IPS-20b (cell line): ENCODE results near the gene PPARA.

Source experiments
- H3K27ac ChIP-seq: one replicate; pipeline ENCODE4 v1.5.1; 2013; ENCODE audit warnings: low read length
- H3K27me3 ChIP-seq: 2 replicates; pipeline ENCODE4 v1.6.1; 2013; ENCODE audit warnings: mild to moderate bottlenecking, low read length, inconsistent platforms; ENCODE audit not compliant: insufficient read depth
- H3K36me3 ChIP-seq: 2 replicates; pipeline ENCODE4 v1.6.1; 2013; ENCODE audit warnings: low read depth, mild to moderate bottlenecking, inconsistent platforms, low read length, moderate library complexity; ENCODE audit not compliant: insufficient read depth
- H3K4me1 ChIP-seq: 2 replicates; pipeline ENCODE4 v1.6.1; 2013; ENCODE audit warnings: mild to moderate bottlenecking, control low read depth, inconsistent platforms, low read length, moderate library complexity; ENCODE audit not compliant: insufficient read depth
- H3K4me3 ChIP-seq: 2 replicates; pipeline ENCODE4 v1.5.1; 2013; ENCODE audit warnings: mild to moderate bottlenecking, low read length, inconsistent platforms
- H3K9ac ChIP-seq: 2 replicates; pipeline ENCODE4 v1.6.1; 2013; ENCODE audit warnings: low read depth, mild to moderate bottlenecking, inconsistent platforms, low read length, moderate library complexity
- H3K9me3 ChIP-seq: 2 replicates; pipeline ENCODE4 v1.6.1; 2013; ENCODE audit warnings: mild to moderate bottlenecking, low read depth, low read length, inconsistent platforms; ENCODE audit not compliant: insufficient read depth

The PPARA gene

DNA sequence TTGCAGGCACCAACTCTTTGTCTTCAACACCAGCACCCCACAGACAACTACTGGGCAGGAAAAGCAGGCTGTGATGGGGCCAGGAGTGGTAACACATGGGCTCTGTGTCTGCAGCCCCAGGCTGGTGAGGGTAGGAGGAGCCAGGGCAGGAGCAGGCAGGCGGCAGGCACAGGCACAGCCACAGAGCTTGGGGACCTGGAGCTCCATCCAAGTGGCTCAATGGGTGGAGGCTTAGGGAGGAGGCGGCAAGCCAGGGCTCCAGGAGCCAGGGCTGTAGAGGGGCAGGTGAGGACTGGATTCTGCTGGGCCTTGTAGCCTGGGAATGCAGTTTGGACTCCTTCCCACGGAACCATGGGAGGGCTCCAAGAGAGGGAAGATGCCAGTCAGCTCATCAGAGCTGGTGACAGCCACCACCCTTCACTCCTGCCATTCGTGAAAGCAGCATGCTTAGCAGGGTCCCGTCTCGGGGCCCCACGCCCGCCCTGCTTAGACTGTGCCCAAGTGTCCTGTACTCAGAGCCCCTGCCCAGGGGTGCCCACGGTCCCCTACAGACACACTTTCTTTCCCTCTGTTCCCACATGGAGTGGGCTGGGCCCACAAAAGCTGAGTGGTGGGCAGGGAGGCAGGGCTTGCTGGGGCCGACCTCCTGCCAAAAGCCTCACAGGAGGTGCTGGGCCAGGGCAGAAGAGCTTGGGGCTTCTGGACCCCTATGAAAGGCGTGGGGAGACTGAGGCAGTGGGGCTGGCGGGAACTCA is 129.9 kb downstream of the PPARA start:
- no peak overlapping the region for H3K27ac ChIP-seq
- H3K9ac ChIP-seq = no peak overlapping the region
- no peaks in the 10 kb centered on the region for H3K4me1 ChIP-seq
- H3K4me3 ChIP-seq = no peak overlapping the region
- no peaks in the 10 kb centered on the region for H3K9me3 ChIP-seq
- H3K27me3 ChIP-seq = no peaks in the 10 kb centered on the region
- peaks cover 72% of the 10 kb centered on the region for H3K36me3 ChIP-seq

DNA sequence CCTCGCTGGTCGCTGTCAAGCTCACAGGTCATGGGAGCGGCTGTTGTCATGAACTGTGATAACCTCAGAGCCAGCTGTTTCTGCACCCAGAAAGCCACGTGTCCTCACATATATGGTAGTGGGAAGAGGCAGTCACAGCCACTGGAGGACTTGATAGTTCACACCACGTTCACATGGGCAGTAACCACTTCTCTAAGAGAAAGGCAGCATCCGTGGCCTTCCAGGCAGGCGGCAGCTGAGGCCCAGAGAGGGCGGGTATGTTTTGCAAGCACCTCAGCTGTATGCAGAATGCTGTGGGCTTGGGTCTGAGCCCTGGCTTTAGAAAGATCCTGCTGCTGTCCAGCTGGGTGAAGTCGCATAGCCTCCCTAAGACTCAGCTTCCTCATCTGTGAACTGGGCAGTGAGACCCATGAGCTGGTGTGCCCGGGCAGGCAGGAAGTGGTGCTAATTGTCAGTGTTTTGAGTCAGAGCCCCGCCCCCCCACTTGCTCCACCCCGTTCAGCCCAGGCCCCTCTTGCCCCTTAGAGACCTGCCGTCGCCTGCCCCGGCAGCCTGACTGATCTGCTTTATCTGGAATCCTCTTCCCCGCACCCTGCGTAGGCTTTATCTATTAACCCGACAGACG is 130.8 kb downstream of the PPARA start:
- no peaks in the 10 kb centered on the region for H3K4me1 ChIP-seq
- H3K36me3 ChIP-seq = peaks cover 70% of the 10 kb centered on the region
- H3K27ac ChIP-seq = no peak overlapping the region
- no peaks in the 10 kb centered on the region for H3K9me3 ChIP-seq
- H3K4me3 ChIP-seq = no peak overlapping the region
- no peaks in the 10 kb centered on the region for H3K27me3 ChIP-seq
- H3K9ac ChIP-seq = no peak overlapping the region

DNA sequence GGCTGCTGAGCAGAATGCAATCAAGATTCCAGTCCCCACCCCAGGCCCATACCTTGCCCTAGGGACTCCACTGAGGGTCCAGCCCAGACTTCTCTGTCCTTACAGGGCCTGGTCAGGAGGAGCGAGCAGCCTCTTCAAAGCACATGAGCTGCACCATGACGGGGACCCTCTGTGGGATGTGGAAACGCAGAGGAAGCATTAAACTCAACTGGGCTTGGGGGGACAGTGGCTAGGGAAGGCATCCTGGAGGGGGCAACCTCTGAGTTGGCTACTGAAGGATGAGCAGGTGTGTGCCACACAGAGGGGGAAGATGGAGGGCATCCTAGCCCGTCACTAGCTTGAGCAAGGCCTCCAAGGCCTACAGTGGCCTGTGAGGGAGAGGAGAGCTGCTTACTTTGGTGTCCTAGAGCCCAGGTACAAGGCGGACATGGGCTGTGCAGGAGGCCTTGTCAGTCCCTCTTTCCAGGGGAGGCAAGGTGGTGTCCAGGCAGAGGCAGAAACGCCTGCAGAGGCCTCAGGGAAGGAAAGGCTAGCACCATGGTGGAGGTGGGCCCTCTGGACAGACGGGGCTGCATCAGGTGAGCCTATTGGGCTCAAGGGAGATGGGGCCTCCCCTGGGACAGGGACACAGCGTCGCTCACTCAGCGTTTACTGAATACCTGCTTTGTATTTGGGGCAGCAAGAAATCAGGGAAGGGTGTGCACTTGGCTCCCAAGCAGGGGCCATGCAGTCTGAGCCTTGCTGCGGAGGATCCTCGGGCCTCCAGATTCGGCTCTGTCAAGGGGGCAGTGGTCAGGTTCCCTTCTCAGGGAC is 131.7 kb downstream of the PPARA start:
- Histone ChIP-seq H3K27ac (no peak overlapping the region), H3K27me3 (no peaks in the 10 kb centered on the region), H3K4me1 (no peaks in the 10 kb centered on the region), H3K36me3 (peaks cover 66% of the 10 kb centered on the region), H3K9ac (no peak overlapping the region), H3K9me3 (no peaks in the 10 kb centered on the region), H3K4me3 (no peak overlapping the region)

DNA sequence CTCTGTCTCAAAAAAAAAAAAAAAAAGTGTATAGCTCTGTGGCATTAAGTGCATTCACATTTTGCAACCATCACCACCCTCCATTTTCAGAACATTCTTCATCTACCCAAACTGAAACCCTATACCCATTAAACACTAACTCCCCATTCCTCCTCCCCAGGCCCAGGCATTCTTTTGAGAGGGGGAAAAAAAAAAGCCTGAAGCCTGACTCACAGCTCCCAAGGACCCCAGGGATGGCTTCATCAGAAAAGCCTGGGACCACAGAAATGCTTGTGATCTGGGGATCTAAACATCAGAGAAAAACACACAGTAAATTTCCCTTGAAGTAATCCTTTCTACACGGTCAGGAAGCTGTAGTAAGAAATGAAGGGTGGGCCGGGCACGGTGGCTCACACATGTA is 135.7 kb downstream of the PPARA start:
- Histone ChIP-seq H3K4me1 (no peaks in the 10 kb centered on the region), H3K27ac (no peak overlapping the region), H3K36me3 (peaks cover 37% of the 10 kb centered on the region)

DNA sequence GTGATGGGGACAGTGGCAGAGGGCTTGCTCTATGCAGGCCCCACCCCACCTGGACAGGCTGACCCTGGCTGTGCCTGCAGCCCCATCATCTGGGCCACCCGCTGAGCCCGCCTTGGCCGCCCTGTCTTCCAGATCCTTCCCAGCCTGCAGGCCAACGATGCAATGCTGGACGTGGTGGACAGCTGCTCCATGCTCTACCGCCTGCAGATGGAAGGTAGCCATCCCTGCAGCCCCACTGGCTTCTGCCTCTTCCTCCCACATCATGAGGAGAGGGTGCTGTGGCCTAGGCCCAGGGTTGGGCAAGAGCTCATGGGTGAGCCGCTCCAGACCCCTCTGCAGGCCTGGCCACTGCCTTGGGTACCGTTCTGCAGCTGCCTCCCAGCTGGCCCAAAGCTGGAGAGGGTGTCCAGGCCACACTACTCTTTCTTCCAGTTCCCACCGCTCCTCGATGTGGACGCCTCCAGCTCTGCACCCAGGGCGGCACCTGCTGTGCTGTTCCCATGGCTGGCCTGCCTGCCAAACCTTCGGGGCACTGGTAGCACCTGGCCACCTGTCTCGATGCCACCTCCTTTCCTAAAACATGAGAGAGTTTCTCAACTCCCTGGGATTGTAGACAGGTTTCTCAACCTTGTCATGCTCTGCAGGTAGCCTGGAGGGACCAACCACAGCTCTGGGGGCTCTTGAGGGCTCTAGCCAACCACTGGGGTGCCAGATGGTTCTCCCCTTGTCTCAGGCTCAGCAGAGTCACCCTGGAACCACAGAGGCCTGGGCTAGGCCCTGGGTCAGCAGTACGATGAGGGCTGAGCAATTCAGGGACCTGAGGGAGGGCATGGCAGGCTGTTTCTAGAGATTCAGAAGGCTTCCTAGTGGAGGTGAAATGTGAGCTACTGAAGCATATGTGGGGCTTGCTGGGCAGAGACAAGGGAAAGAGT is 136.9 kb downstream of the PPARA start:
- no peak overlapping the region for H3K9ac ChIP-seq
- H3K36me3 ChIP-seq = peaks cover 30% of the 10 kb centered on the region; the same call in 1 of the 2 replicates
- no peaks in the 10 kb centered on the region for H3K9me3 ChIP-seq
- H3K27me3 ChIP-seq = no peaks in the 10 kb centered on the region
- no peak overlapping the region for H3K4me3 ChIP-seq
- no peaks in the 10 kb centered on the region for H3K4me1 ChIP-seq
- no peak overlapping the region for H3K27ac ChIP-seq

More for the DNA sequence above, 135.7 kb downstream of the PPARA start:
- Histone ChIP-seq H3K9me3 (no peaks in the 10 kb centered on the region), H3K9ac (no peak overlapping the region), H3K27me3 (no peaks in the 10 kb centered on the region), H3K4me3 (no peak overlapping the region)

DNA sequence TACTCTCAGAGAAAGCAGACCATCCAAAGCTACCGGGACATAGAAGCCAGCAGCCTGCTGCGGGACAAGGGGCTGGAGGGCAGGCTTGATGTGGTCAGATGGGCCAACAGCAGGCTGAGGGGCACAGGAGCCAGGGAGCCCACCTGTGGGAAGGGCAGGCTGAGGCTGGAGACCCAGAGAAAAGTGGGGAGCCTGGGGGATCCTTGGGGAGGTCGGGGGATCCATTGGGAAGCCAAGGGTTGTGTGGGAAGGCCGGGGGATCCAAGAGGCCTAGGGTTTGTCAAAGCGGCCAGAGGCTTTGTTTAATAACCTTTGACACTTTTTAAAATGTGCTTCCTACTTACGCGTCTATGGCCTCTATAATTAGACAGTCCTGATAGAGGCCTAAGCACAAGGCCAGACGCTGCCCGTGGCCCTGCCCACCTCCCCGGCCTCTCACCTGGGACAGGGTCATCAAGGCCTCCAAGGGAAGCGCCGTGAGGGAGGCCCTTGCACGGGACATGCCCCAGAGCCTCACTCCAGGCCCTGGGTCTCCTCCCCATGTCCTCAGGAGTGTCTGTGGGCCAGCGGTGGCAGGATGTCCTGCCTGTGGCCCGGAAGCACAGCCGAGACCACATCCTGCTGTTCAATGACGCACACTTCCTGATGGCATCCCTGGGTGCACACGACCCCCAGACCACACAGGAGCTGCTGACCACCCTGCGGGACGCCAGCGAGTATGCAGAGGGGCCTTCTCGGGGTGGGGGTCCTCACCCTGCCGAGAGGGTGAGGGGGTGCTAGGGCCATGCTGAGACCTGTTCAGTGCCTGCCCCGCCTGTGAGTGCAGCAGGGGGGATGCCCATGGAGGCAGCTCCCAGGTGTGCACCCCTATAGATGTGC is 137.8 kb downstream of the PPARA start:
- H3K27me3 ChIP-seq = no peaks in the 10 kb centered on the region
- H3K36me3 ChIP-seq = peaks cover 32% of the 10 kb centered on the region; the same call in 1 of the 2 replicates
- no peak overlapping the region for H3K27ac ChIP-seq
- no peak overlapping the region for H3K4me3 ChIP-seq
- H3K9ac ChIP-seq = no peak overlapping the region
- H3K9me3 ChIP-seq = no peaks in the 10 kb centered on the region
- no peaks in the 10 kb centered on the region for H3K4me1 ChIP-seq

DNA sequence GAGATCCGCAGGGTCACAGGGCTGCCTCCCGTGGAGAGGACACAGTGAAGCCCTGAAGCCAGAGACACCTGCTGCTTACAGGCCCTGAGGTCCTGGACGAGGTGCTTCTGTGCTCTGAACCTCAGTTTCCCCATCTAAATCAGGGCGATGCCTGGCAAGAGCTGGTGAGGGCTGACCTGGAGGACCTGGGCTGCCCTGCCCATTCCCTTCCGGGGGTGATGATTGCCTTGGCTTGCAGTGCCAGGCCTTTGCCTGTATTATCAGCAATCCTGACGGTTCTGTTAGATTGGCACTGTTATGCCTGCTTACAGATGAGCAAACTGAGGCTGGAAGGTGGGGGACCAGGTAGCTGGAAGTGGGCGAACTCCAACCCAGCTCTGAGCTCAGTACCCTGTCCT is 138.5 kb downstream of the PPARA start:
- no peak overlapping the region for H3K9ac ChIP-seq
- no peaks in the 10 kb centered on the region for H3K27me3 ChIP-seq
- H3K36me3 ChIP-seq = peaks cover 32% of the 10 kb centered on the region; the same call in 1 of the 2 replicates
- no peak overlapping the region for H3K27ac ChIP-seq
- no peaks in the 10 kb centered on the region for H3K4me1 ChIP-seq
- no peaks in the 10 kb centered on the region for H3K9me3 ChIP-seq
- H3K4me3 ChIP-seq = no peak overlapping the region

DNA sequence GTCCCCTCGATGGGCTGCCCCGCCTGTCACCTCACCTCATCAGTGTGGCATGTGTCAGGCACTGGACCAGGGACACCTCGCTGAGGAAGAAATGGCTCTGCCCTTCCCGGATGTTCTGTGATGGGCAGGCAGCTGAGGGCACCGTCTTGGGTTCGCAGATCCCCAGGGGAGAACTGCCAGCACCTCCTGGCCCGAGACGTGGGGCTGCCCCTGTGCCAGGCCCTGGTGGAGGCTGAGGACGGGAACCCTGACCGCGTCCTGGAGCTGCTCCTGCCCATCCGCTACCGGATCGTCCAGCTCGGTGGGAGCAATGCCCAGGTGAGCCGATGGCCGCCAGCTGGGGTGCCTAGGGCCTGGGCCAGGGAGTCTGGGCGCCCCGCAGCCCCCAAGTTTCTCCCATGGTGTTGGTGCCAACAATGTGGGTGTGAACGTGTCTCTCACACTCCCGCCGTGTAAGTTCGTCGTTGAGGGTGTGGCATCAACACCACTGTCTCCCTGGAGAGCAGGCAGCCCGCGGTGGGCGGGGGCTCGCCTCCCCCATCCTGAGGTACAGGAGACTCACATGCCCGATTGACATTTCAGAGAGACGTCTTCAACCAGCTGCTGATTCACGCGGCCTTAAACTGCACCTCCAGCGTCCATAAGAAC is 139.0 kb downstream of the PPARA start:
- Histone ChIP-seq H3K36me3 (peaks cover 26% of the 10 kb centered on the region; the same call in 1 of the 2 replicates), H3K9ac (no peak overlapping the region), H3K4me3 (no peak overlapping the region), H3K4me1 (no peaks in the 10 kb centered on the region), H3K27ac (no peak overlapping the region), H3K9me3 (no peaks in the 10 kb centered on the region), H3K27me3 (no peaks in the 10 kb centered on the region)

DNA sequence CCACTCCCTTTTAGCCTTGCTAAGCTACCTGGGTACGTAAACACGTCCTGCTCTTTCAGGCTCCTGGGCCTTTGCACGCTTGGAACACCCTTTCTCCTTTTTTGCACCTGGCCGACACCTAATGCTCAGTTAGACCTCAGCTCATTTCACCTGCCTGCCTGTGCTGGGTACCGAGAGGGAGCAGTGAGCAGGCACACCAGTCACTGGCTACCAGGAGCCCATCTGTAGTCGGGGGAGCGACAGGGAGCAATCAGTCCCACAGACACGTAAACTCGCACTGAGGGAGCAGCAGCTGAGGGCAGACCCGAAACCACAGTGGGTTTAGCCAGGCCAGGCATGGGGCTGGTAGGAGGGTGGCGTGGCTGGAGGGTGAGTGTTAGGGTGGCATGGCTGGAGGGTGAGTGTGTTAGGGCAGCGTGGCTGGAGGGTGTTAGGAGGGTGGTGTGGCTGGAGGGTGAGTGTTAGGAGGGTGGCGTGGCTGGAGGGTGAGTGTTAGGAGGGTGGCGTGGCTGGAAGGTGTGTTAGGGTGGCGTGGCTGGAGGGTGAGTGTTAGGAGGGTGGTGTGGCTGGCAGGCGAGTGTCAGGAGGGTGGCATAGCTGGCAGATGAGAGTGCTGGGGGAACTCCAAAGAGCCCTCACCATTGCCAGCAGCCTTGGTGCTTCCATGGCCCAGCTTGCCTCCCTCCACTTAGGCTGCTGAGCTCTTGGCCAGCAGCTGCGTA is 140.0 kb downstream of the PPARA start:
- Histone ChIP-seq H3K9me3 (no peaks in the 10 kb centered on the region), H3K4me1 (no peaks in the 10 kb centered on the region), H3K9ac (no peak overlapping the region), H3K36me3 (peaks cover 18% of the 10 kb centered on the region; the same call in 1 of the 2 replicates), H3K27me3 (no peaks in the 10 kb centered on the region), H3K4me3 (no peak overlapping the region), H3K27ac (no peak overlapping the region)
